Measurements from ENCODE around the gene ARL4D. TPM values are rescaled to one million over a fixed set of nuclear protein-coding genes. Genes with fewer than 3 reads are reported as not detected.

ARL4D gene, protein sequence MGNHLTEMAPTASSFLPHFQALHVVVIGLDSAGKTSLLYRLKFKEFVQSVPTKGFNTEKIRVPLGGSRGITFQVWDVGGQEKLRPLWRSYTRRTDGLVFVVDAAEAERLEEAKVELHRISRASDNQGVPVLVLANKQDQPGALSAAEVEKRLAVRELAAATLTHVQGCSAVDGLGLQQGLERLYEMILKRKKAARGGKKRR
- total RNA-seq, result 1 to 10 TPM; 1.1 to 2.0 TPM
- 0.70 to 4.7 reads per million in 2 donors for total RNA-seq

DNA sequence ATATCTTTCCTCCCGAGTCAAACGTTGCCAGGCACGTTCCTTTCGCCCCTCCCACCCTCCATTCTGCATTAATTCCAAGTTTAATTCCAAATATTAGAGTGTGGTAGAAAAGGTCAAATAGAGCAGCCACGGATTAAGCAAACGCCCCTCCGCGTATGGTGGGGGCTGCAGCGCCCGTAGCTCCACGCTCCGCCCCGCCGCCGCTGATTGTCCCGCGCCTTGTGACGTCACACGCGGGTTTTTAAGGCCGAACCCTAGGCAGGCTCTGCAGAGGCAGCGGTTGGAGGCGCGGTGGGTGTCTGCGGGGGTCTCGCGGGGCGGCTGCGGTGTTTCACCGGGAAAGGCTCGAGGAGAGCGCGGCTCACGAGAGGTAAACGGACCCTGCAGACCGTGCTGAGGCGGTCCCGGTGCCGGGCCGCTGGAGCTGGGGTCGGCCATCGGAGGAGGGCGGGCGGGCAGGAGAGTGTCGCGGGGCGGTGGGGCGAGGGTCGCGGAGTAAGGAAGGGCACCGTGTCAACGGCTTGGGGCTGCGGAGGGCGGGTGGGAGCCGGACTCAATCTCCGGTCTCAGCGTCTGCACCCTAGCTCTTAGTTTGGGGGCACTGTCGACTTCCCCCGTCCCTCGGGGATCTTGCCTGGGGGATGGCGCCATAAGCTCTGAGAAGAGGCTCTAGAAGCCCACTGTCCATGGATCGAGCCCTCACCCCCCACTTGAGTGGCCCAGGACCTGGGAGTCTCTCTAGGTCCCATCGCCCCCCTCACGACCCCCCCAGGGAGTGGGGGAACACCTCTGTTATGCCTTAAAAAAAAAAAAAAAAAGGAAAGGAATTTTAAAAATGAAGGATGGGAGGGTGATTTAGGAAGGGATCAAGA, at the start of gene ARL4D:
ARL4D (plus strand) TSS at position 270 of the 872 bp plus-strand sequence. CDS start 740 bp downstream, outside the sequence.
- Mint-ChIP-seq H3K27ac (peak within 1 kb of the TSS; percentile 86), H3K36me3 (ENCODE audit: low read depth) (no peaks in the 10 kb centered on the region), H3K4me1 (peaks cover 27% of the 10 kb centered on the region), H3K27me3 (no peaks in the 10 kb centered on the region), H3K4me3 (peak within 1 kb of the TSS; percentile 95)
- DNase-seq (peak; percentile 68 to 77 (median 74)), ATAC-seq (peak; percentile 90)
- no peaks in the 10 kb centered on the region for H3K9me3 ChIP-seq (ENCODE audit: control insufficient read depth, low read length, poor library complexity, severe bottlenecking)

DNA sequence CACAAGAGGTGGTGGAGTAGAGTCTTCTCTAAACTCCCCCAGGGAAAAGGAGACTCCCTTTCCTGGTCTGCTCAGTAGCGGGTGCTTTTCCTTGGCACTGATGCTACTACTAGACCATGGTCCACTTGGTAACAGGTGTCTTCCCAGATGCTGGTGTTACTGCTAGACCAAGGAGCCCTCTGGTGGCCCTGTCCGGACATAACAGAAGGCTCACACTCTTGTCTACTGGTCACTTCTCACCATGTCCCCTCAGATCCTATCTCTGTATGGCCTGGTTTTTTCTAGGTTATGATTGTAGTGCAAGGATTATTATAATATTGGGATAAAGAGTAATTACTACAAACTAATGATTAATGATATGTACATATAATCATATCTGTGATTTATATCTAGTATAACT, 49.7 kb upstream of the ARL4D start:
- Mint-ChIP-seq H3K36me3 (ENCODE audit: low read depth) (no peaks in the 10 kb centered on the region), H3K4me3 (no peak overlapping the region), H3K4me1 (peaks cover 16% of the 10 kb centered on the region), H3K27ac (peak overlapping the region; percentile 1), H3K27me3 (peaks cover 11% of the 10 kb centered on the region)
- ATAC-seq, result no peak
- no peak for DNase-seq
- peaks cover 12% of the 10 kb centered on the region for H3K9me3 ChIP-seq (ENCODE audit: control insufficient read depth, low read length, poor library complexity, severe bottlenecking)

DNA sequence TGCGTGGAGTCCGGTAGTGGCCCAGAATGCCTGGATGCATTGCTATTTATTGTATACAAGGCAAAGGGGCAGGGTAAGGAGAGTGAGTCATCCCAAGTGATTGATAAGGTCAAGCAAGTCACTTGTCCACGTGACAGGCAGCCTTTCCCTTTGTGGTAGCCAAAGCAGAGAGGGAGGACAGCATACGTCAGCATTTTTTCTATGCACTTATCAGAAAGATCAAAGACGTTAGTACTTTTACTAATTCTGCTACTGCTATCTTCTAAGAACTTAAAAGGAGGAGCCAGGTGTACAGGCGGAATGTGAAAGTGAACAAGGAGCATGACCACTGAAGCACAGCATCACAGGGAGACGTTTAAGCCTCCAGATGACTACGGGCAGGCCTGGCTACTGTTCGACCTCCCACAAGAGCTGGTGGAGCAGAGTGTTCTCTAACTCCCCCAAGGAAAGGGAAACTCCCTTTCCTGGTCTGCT, 47.9 kb upstream of the ARL4D start:
- H3K9me3 ChIP-seq (ENCODE audit: control insufficient read depth, low read length, poor library complexity, severe bottlenecking), result peaks cover 12% of the 10 kb centered on the region
- H3K4me1 Mint-ChIP-seq, result peaks cover 18% of the 10 kb centered on the region
- H3K27ac Mint-ChIP-seq, result no peak overlapping the region
- no peak overlapping the region for H3K4me3 Mint-ChIP-seq
- no peaks in the 10 kb centered on the region for H3K36me3 Mint-ChIP-seq (ENCODE audit: low read depth)
- DNase-seq (no peak), ATAC-seq (peak; percentile 32)
- no peaks in the 10 kb centered on the region for H3K27me3 Mint-ChIP-seq

DNA sequence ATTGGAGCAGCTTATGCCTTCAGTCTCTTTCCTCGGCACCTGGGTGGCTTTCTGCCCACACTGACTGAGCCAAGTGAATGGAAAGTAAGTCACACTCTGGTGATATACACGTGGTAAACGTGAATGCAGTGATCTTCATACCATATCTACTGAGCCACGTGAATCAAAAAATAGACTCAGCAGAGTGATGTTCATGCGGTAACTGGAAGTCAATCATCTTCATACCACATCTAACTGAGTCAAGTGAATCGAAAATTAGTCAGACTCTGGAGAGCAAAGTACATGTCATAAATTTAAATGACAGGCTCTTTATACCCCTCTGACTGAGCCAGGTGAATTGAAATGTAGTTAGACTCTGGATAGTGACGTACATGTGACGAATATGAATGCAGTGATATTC, 47.1 kb upstream of the ARL4D start:
- no peak for DNase-seq
- H3K4me1 Mint-ChIP-seq, result peaks cover 18% of the 10 kb centered on the region
- H3K27ac Mint-ChIP-seq, result peak overlapping the region; percentile 34
- peak; percentile 83 for ATAC-seq
- no peaks in the 10 kb centered on the region for H3K27me3 Mint-ChIP-seq
- H3K9me3 ChIP-seq (ENCODE audit: control insufficient read depth, low read length, poor library complexity, severe bottlenecking), result peaks cover 12% of the 10 kb centered on the region
- no peaks in the 10 kb centered on the region for H3K36me3 Mint-ChIP-seq (ENCODE audit: low read depth)
- H3K4me3 Mint-ChIP-seq, result peak overlapping the region; percentile 7

DNA sequence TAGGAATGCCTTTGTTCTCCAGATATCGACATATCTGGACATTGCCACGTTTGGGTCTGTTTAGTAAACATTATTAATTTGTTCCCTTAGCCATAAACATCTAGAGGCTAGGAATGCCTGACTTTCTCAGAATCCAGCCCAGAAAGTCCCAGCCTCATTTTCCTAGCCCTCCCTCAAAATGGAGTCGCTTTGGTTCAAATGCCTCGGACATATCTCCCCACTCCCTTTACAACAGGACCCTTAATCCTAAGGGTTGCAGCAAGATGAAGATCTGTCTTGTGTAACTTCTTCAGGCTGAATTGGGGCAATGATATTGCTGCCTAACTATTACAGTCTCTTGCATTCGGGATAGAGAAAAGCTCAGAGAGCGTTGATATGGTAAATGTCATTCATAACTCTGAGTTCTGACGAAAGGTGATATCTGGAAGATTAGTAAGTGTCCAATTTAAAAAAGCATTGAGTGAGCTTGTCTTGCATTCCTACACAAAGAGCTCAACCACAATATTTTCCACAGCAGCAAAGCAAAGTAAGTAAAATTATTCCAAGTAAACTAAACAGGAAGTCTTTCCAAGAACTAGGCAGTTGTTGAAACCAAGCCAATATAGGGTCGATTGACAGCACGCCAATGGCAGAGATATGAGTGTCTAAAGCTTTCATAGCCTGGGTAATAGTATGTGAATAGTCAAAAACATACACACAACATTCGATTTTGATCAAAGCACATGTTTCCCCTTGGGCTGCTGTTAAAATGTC, 46.0 kb upstream of the ARL4D start:
- Mint-ChIP-seq H3K27ac (peak overlapping the region; percentile 34), H3K4me3 (no peak overlapping the region), H3K4me1 (peaks cover 23% of the 10 kb centered on the region), H3K27me3 (no peaks in the 10 kb centered on the region), H3K36me3 (ENCODE audit: low read depth) (no peaks in the 10 kb centered on the region)
- no peak for ATAC-seq
- DNase-seq, result no peak
- H3K9me3 ChIP-seq (ENCODE audit: control insufficient read depth, low read length, poor library complexity, severe bottlenecking), result peaks cover 12% of the 10 kb centered on the region

DNA sequence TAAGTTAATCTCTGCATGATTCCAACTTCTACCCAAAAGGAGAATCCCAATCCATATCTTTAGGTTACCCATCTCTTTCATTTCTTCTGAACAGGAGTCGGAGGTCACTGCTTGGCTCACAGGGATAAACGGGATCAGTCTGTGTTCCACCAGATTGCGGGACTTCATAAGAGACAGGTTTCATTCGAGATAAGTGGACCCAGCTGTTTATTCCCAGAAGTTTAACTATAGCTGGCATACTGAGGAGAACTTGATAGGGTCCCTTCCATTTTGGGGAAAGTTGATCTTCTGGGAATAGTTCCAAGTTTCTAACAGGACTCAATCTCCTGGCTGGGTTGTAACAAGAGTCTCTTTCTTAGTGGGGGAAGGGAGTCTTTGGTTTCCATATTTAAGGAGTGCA, 45.4 kb upstream of the ARL4D start:
- DNase-seq (no peak), ATAC-seq (no peak)
- H3K36me3 Mint-ChIP-seq (ENCODE audit: low read depth), result no peaks in the 10 kb centered on the region
- H3K27ac Mint-ChIP-seq, result no peak overlapping the region
- H3K9me3 ChIP-seq (ENCODE audit: control insufficient read depth, low read length, poor library complexity, severe bottlenecking), result peaks cover 6% of the 10 kb centered on the region
- no peaks in the 10 kb centered on the region for H3K27me3 Mint-ChIP-seq
- no peak overlapping the region for H3K4me3 Mint-ChIP-seq
- H3K4me1 Mint-ChIP-seq, result peaks cover 23% of the 10 kb centered on the region

DNA sequence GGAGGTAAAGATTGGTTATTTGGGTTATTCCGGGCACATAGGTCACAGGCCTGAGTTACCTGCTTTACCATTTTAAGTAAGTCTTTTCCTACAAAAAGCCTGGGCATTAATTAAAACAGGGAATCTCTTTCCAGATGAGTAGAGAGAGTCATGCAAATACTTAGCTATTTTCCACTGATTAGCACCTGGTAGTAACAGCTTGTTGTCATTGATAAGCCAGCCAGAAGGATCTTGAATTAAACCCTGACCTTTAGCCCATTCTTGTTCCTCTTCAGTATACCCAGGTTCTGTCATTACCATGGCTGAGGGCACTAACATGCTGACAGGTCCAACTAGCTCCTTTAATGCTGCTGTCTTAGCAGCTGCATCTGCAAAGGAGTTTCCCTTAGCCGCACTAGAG, 44.4 kb upstream of the ARL4D start:
- Mint-ChIP-seq H3K4me1 (peaks cover 26% of the 10 kb centered on the region), H3K4me3 (no peak overlapping the region), H3K36me3 (ENCODE audit: low read depth) (no peaks in the 10 kb centered on the region), H3K27ac (no peak overlapping the region), H3K27me3 (no peaks in the 10 kb centered on the region)
- H3K9me3 ChIP-seq (ENCODE audit: control insufficient read depth, low read length, poor library complexity, severe bottlenecking), result no peaks in the 10 kb centered on the region
- ATAC-seq, result no peak
- DNase-seq, result no peak

DNA sequence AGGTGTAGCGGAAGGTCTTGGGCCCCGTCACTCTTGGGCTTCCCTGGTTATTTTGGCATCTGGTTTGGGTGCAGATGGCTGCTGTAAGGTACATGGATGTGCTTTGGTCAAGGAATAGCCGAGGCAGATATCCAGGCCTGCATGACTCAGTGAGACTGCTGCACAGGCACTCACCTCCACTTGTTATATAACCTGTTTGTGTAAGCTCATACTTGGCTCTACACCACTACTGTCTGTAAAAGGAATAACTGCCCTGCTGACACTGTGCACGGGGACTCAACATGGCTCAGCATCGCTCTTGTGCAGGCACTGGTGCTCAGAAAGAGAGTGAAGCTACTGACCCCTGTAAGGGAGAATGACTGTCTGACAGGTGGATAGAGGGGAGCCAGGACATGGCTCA, 42.3 kb upstream of the ARL4D start:
- H3K4me3 Mint-ChIP-seq, result no peak overlapping the region
- DNase-seq (no peak), ATAC-seq (no peak)
- no peak overlapping the region for H3K27ac Mint-ChIP-seq
- no peaks in the 10 kb centered on the region for H3K27me3 Mint-ChIP-seq
- H3K36me3 Mint-ChIP-seq (ENCODE audit: low read depth), result no peaks in the 10 kb centered on the region
- peaks cover 32% of the 10 kb centered on the region for H3K4me1 Mint-ChIP-seq
- H3K9me3 ChIP-seq (ENCODE audit: control insufficient read depth, low read length, poor library complexity, severe bottlenecking), result no peaks in the 10 kb centered on the region

DNA sequence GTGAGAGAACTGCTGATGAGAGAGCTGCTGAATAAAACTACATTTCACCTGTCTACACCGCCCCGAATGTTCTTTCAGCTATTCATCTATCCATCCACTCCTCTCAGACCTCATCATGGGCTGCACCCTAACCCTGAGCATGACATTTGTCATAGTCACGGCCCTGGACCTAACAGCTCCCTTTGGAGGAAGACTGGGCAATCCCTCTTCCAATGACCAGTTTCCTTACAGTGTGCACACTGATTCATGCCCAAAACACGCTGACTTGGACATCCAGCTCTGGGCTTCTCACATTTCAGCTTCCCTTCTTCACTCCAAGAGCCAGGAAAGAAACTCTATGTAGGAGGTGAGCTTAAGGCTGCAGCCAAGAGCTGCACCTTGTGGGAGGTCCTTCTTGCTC, 41.8 kb upstream of the ARL4D start:
- H3K4me3 Mint-ChIP-seq, result no peak overlapping the region
- no peaks in the 10 kb centered on the region for H3K9me3 ChIP-seq (ENCODE audit: control insufficient read depth, low read length, poor library complexity, severe bottlenecking)
- peaks cover 27% of the 10 kb centered on the region for H3K4me1 Mint-ChIP-seq
- H3K36me3 Mint-ChIP-seq (ENCODE audit: low read depth), result no peaks in the 10 kb centered on the region
- H3K27ac Mint-ChIP-seq, result no peak overlapping the region
- ATAC-seq (no peak), DNase-seq (no peak)
- H3K27me3 Mint-ChIP-seq, result no peaks in the 10 kb centered on the region

DNA sequence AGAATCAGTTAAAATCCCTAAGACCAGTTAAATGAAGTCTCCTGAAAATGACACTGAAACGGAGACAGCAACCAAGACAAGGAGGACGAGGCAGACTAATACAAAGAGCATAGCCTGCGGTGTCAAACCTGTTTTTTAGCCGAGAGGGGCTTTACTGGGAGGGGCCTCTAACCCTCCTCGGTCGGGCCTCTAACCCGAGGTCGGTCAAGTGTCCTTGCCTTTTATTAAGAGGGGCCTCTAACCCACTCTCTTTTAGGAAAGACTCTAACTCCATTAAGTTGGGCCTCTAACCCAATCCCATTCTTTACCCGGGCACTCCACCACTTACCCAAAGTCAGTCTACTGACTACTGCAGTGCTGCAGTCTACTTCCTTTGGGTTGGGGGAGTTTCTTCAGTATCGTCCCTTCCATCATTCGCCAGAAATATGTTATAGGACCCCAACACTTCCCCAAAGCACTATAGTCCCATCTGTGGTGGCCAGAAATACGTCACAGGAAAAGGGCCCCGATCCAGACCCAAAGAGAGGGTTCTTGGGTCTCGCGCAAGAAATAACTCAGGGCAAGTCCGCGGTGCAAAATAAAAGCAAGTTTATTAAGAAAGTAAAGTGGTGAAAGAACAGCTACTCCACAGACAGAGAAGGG, 39.2 kb upstream of the ARL4D start:
- ATAC-seq, result no peak

DNA sequence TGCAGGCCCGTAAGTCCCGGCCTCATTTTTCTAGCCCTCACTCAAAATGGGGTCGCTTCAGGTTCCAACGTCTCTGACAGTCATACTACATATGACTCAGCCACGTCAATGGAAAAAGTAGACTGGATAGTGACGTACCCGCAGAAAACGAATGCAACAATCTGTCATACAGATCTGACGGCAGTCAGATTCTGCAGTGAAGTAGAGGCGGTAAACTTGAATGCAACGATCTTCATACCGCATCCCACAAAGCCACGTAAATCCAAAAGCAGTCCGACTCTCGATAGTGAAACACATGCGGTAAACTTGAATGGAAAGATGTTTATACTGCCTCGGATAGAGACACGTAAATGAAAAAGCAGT, 38.4 kb upstream of the ARL4D start:
- DNase-seq (peak; percentile 31 to 56 (median 50)), ATAC-seq (peak; percentile 59)
- H3K36me3 Mint-ChIP-seq (ENCODE audit: low read depth), result no peaks in the 10 kb centered on the region
- no peaks in the 10 kb centered on the region for H3K27me3 Mint-ChIP-seq
- peak overlapping the region; percentile 81 for H3K4me3 Mint-ChIP-seq
- H3K4me1 Mint-ChIP-seq, result peaks cover 22% of the 10 kb centered on the region
- no peaks in the 10 kb centered on the region for H3K9me3 ChIP-seq (ENCODE audit: control insufficient read depth, low read length, poor library complexity, severe bottlenecking)
- peak overlapping the region; percentile 94 for H3K27ac Mint-ChIP-seq

More for the DNA sequence above, 39.2 kb upstream of the ARL4D start:
- no peak for DNase-seq
- Mint-ChIP-seq H3K4me3 (peak overlapping the region; percentile 81), H3K36me3 (ENCODE audit: low read depth) (no peaks in the 10 kb centered on the region), H3K27me3 (no peaks in the 10 kb centered on the region), H3K4me1 (peaks cover 22% of the 10 kb centered on the region), H3K27ac (peak overlapping the region; percentile 94)
- no peaks in the 10 kb centered on the region for H3K9me3 ChIP-seq (ENCODE audit: control insufficient read depth, low read length, poor library complexity, severe bottlenecking)

DNA sequence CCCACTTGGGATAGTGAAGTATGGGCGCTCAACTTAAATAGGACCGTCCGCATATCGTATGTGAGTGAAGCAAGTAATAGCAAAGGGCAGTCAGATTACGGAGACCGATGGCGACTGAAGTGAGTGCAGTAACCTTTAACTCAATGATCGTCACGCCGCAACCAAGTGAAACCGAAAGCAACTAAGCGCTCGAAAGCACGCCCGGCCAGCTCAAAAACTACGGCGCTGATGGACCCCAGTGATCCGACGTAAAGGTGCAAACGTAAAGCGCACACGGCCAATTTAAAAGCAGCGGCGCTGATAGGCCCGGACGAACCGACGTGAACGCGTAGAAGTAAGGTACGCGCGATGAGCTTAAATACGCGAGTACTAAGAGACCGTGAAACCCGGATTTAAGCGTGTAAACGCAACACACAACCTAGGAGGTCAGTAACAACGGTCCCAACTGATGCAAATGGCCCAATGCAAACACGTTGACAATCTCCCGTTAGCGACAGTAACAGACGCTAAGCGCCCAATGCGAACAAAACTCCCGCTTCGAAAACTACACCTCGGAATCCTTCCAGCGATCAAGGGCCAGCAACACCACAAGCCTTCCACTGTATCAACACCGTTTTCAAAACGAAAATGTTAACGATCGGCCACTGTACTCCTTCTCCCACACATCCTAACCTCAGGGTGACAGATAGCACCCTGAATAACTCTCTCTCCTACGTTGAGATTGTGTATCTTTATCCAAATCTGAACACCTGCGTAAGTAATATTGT, 37.9 kb upstream of the ARL4D start:
- DNase-seq (peak; percentile 75 to 85 (median 82)), ATAC-seq (peak; percentile 85)
- peaks cover 25% of the 10 kb centered on the region for H3K4me1 Mint-ChIP-seq
- H3K9me3 ChIP-seq (ENCODE audit: control insufficient read depth, low read length, poor library complexity, severe bottlenecking), result no peaks in the 10 kb centered on the region
- H3K36me3 Mint-ChIP-seq (ENCODE audit: low read depth), result no peaks in the 10 kb centered on the region
- peak overlapping the region; percentile 81 for H3K4me3 Mint-ChIP-seq
- H3K27me3 Mint-ChIP-seq, result no peaks in the 10 kb centered on the region
- peak overlapping the region; percentile 94 for H3K27ac Mint-ChIP-seq

Measured in T-helper 17 cell (primary cell).